A204.1 (cell line): ENCODE measurements around the gene VMP1.
A peak's percentile ranks its signal among the peaks of the same experiment; 100 is the strongest.
"Not testable (repeated sequence)": the region's sequence is repeated elsewhere in the genome, so short reads cannot be mapped to it uniquely, and the experiment has no call there.

Source experiments
- FAIRE-seq: peaks from 2 replicates; lab custom pipeline; 2012; peaks lifted over from hg19 to GRCh38; lab: Jason Lieb, UNC

Gene VMP1

DNA sequence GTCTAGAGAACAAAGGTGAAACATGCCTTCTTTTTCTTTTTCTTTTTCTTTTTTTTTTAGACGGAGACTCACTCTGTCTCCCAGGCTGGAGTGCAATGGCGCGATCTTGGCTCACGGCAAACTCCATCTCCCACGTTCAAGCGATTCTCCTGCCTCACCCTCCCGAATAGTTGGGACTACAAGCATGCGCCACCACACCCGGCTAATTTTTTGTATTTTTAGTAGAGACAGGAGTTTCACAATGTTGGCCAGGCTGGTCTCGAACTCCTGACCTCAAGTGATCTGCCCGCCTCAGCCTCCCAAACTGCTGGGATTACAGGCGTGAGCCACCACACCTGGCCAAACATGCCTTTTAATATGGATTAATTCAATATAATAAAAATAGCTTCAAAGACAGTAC, 47.6 kb downstream of the VMP1 start:
- not testable (repeated sequence) for FAIRE-seq

- peak; percentile 84 for FAIRE-seq
Observed at GRCh38 chr17:59756236-59756818, 48.9 kb downstream of the VMP1 start.

- peak; percentile 79 for FAIRE-seq
Observed at GRCh38 chr17:59757043-59757442, 49.6 kb downstream of the VMP1 start.

DNA sequence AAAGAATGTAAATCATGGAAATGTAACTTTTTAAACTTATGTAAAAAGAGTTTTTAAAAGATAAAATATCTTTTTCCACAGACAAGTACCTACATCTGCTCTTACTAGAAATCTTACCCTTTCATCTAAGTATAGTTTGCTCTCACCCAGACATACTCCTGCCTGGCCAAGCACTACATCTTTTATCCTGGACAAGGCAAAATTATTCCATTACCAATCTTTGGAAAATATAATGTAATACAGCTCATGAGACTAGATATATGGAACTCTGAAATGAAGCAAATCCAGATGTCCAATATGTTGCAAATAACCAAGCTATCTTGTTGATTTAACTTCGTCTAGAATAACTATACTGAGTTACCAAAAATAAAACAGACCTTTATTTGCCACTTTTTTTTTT, 50.0 kb downstream of the VMP1 start:
- no peak for FAIRE-seq

DNA sequence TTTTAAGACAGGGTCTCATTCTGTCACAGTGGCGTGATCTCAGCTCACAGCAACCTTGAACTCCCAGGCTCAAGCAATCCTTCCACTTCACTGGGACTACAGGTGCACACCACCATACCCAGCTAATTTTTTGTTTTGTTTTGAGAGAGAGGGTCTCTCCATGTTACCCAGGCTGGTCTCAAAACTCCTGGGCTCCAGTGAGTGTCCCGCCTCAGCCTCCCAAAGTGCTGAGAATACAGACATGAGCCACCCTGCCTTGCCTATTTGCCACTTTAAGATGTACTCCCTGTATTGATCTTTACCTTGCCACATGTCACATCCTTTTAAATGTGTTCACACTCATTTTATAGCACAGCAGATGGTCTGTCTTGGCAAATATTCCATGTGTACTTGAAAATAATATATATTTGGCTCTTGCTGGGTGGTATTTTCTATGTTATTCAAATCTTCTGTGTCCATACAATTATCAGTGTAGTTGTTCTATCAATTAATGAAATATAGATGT, 50.5 kb downstream of the VMP1 start:
- FAIRE-seq, result no peak

GRCh38 chr17:59758998-59759651, 51.7 kb downstream of the VMP1 start:
- FAIRE-seq, result not testable (repeated sequence)

DNA sequence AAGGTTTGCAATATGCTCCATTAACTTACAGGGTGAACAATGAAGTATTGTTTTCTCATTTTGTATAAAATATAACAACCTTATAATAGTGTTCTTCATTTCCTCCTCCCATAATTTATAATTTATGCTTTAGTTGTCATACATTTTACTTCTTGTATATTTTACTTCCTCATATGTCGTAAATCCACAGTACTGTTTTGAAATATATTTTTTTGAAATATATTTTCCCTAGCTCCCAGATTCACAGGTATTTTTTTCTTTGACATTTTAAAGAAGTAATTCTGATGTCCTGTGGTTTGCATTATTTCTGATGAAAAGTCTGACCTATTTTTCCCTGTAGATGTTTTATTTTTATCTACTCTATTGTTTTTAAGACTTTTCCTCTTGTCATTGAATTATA, 52.7 kb downstream of the VMP1 start:
- FAIRE-seq, result no peak

- FAIRE-seq, result no peak
Observed at GRCh38 chr17:59761385-59762048, 54.1 kb downstream of the VMP1 start.

GRCh38 chr17:59762049-59762823, 54.8 kb downstream of the VMP1 start:
- no peak for FAIRE-seq

DNA sequence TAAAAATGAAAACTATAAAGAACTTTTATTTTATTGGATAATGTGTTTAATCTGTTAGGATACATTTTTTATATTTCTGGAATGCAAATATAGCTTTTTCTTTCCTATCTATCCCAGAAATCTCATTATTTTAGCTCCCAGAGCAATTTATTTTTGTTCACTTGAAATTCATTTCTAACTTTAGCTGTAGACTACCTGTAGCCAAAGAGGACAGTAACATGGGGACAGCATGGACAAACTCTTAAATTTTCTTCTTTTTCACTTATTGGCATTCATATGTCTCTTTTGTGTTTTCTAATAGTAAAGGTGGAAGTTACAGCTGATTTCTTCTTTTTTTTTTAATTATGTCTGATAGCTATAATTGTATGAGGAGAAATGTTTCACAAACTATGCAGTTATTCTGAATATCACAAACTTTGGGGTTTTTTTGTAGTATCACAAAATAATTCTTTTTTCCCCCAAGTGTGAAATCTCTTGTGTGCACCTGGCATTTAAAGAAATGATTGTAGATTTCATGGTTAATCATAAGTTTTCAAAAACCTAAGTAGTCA, 55.4 kb downstream of the VMP1 start:
- FAIRE-seq, result peak; percentile 93

- peak; percentile 63 for FAIRE-seq
Observed at GRCh38 chr17:59763861-59764260, 56.4 kb downstream of the VMP1 start.

- no peak for FAIRE-seq
Observed at GRCh38 chr17:59764292-59764741, 56.9 kb downstream of the VMP1 start.

DNA sequence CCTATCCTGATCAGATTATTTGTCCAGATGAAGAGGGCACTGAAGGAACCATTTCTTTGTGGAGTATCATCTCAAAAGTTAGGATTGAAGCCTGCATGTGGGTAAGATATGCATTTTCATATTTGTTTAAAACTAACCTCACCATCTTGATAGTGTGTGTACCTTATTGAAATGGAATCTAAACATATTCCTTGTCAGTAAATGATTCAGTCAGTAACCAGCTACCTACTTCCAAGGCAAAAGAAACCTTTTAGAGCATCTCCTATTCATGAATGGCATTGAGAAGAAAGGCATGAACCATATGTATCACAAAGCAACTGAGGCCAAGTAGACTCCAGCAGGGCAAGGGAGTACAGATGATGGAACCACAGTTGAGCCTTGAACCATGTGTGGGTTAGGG, 57.6 kb downstream of the VMP1 start:
- no peak for FAIRE-seq

DNA sequence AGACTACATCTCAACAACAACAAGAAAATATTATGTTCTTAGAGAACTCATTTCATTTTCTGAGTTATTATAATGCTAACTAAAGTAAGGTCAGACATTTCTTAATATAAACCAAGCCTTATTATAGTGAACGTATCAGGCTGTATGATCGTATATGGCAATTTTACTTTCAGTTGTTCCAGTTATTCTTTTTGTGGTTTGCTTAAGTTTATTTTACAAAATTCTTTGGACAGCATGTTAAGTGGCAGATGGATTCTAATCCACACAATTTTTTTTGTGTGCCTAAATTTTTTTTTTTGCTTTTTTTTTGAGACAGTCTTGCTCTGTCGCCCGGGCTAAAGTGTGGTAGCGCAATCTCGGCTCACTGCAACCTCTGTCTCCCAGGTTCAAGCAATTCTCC, 59.0 kb downstream of the VMP1 start:
- no peak for FAIRE-seq

DNA sequence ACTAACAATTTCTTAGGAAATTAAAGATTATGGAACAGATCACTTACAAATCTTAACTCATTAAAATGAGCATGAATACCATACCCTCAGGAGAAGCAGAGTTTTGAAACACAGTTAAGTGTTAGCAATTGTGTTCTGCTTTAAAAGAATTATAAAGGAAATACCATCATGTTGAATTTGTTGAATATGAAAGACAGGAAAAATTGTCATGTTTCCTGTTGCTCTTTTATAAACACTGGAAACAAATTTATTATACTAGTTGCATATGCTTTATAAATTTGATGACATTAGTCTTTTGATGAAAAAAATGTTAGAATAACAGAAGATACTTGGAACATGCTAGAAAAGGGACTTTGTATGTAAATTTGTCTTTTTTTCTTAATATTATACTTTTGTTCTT, 59.7 kb downstream of the VMP1 start:
- no peak for FAIRE-seq

GRCh38 chr17:59769887-59770286, 62.4 kb downstream of the VMP1 start:
- no peak for FAIRE-seq

DNA sequence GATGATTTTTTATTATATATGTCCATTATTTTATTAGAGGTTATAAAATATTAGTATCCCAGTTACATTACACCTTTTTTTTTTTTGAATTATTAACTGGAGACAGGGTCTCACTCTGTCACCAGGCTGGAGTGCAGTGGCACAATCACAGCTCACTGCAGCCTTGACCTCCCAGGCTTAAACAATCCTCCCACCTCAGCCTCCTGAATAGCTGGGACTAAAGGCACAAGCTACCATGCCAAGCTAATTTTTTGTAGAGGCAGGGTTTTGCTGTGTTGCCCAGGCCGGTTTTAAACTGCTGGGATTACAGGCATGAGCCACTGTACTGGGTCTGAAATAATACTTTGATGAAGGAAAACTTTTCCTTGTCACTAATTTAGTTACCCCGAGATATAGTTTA, 63.6 kb downstream of the VMP1 start:
- no peak for FAIRE-seq

- no peak for FAIRE-seq
Observed at GRCh38 chr17:59775786-59776350, 68.4 kb downstream of the VMP1 start.

GRCh38 chr17:59776577-59776976, 69.1 kb downstream of the VMP1 start:
- no peak for FAIRE-seq

GRCh38 chr17:59777033-59777432, 69.6 kb downstream of the VMP1 start:
- FAIRE-seq, result no peak

GRCh38 chr17:59778996-59779395, 71.5 kb downstream of the VMP1 start:
- FAIRE-seq, result no peak

- FAIRE-seq, result no peak
Observed at GRCh38 chr17:59779521-59779920, 72.1 kb downstream of the VMP1 start.
